ENCODE measurements around the gene RAVER1.

Gene RAVER1

GRCh38 chr19:10361569-10362011 is 28.3 kb upstream of the RAVER1 start:
- H3K27ac ChIP-seq, result no peak overlapping the region
- no peaks in the 10 kb centered on the region for H4K20me1 ChIP-seq (ENCODE audit: insufficient read depth)
- H2AFZ ChIP-seq (ENCODE audit: low read depth), result no peak overlapping the region
- TF ChIP-seq, protein P1, sequence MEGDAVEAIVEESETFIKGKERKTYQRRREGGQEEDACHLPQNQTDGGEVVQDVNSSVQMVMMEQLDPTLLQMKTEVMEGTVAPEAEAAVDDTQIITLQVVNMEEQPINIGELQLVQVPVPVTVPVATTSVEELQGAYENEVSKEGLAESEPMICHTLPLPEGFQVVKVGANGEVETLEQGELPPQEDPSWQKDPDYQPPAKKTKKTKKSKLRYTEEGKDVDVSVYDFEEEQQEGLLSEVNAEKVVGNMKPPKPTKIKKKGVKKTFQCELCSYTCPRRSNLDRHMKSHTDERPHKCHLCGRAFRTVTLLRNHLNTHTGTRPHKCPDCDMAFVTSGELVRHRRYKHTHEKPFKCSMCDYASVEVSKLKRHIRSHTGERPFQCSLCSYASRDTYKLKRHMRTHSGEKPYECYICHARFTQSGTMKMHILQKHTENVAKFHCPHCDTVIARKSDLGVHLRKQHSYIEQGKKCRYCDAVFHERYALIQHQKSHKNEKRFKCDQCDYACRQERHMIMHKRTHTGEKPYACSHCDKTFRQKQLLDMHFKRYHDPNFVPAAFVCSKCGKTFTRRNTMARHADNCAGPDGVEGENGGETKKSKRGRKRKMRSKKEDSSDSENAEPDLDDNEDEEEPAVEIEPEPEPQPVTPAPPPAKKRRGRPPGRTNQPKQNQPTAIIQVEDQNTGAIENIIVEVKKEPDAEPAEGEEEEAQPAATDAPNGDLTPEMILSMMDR (conservative IDR thresholded peaks at IDR 0.05; ENCODE audit: low read depth, low read length), result no peak
- no peaks in the 10 kb centered on the region for H3K36me3 ChIP-seq (ENCODE audit: insufficient read depth)
- H3K79me2 ChIP-seq (ENCODE audit: insufficient read depth, low read depth), result no peaks in the 10 kb centered on the region
- no peak overlapping the region for H3K4me3 ChIP-seq (IDR thresholded peaks at IDR 0.05; ENCODE audit: insufficient read depth, low read depth, low read length)
- no peak overlapping the region for H3K9ac ChIP-seq
- no peaks in the 10 kb centered on the region for H3K27me3 ChIP-seq (ENCODE audit: insufficient read depth, low read depth)
- H3K4me2 ChIP-seq, result no peak overlapping the region
- no peaks in the 10 kb centered on the region for H3K4me1 ChIP-seq (ENCODE audit: low read depth, poor library complexity, severe bottlenecking)

- no peaks in the 10 kb centered on the region for H3K79me2 ChIP-seq (ENCODE audit: insufficient read depth, low read depth)
- no peaks in the 10 kb centered on the region; the same call in 1 of the 2 replicates for H3K36me3 ChIP-seq (ENCODE audit: insufficient read depth)
- no peak overlapping the region for H3K9ac ChIP-seq
- H3K4me1 ChIP-seq (ENCODE audit: low read depth, poor library complexity, severe bottlenecking), result no peaks in the 10 kb centered on the region
- no peak overlapping the region for H3K27ac ChIP-seq
- no peak overlapping the region for H3K4me2 ChIP-seq
- no peak overlapping the region for H2AFZ ChIP-seq (ENCODE audit: low read depth)
- H3K4me3 ChIP-seq (IDR thresholded peaks at IDR 0.05; ENCODE audit: insufficient read depth, low read depth, low read length), result no peak overlapping the region
- TF ChIP-seq, protein P1 (conservative IDR thresholded peaks at IDR 0.05; ENCODE audit: low read depth, low read length), result no peak
- H3K27me3 ChIP-seq (ENCODE audit: insufficient read depth, low read depth), result no peaks in the 10 kb centered on the region
- H4K20me1 ChIP-seq (ENCODE audit: insufficient read depth), result no peaks in the 10 kb centered on the region
Measured at GRCh38 chr19:10356431-10356830, 23.1 kb upstream of the RAVER1 start.

GRCh38 chr19:10353793-10354391 is 20.6 kb upstream of the RAVER1 start:
- Histone ChIP-seq H3K9ac (no peak overlapping the region), H3K79me2 (ENCODE audit: insufficient read depth, low read depth) (no peaks in the 10 kb centered on the region), H2AFZ (ENCODE audit: low read depth) (no peak overlapping the region), H3K4me1 (ENCODE audit: low read depth, poor library complexity, severe bottlenecking) (no peaks in the 10 kb centered on the region), H3K36me3 (ENCODE audit: insufficient read depth) (no peaks in the 10 kb centered on the region; the same call in 1 of the 2 replicates), H3K27me3 (ENCODE audit: insufficient read depth, low read depth) (no peaks in the 10 kb centered on the region), H3K27ac (no peak overlapping the region), H3K4me2 (no peak overlapping the region), H3K4me3 (IDR thresholded peaks at IDR 0.05; ENCODE audit: insufficient read depth, low read depth, low read length) (no peak overlapping the region), H4K20me1 (ENCODE audit: insufficient read depth) (no peaks in the 10 kb centered on the region)
- TF ChIP-seq, protein P1 (conservative IDR thresholded peaks at IDR 0.05; ENCODE audit: low read depth, low read length), result no peak

DNA sequence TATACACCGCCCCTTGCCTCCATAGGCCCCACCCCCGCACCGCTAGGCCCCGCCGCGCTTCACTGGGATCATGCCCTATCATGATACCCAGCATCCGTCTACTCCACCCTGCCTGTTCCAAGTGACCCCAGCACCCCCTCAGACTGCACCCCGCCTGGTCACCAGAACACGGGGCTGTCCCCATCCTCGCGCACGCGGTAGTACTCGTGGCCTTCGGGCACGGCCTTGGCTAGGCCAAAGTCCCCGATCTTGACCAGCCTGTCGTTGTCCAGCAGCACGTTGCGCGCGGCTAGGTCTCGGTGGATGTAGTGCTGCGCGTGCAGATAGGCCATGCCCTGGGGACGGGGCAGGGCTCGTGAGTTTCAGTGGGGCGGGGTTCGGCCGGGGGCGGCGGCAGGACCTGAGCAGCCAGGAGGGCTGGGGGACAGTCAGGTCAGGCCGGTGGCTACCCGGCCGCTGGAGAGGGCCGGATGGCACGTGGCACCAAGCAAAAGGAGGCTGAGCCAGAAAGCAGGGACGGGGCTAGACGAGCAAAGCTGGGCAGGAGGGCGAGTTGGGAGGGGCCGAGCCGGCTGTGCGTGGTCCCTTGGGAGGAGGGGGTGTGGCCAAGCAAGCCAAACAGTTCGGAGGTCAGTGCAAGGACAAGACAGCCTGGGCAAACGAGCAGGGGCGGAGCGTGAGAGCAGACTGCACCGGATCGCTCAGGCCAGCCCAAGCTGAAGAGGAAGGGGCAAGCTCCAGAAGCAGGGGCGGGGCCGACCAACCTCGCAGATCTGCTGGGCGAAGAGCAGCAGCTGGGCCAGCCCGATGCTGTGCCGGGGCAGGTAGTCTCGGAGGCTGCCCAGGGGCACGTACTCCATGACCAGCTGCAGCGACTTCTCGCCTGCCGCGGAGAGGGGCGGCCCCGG is 19.7 kb upstream of the RAVER1 start:
- no peak overlapping the region for H3K9ac ChIP-seq

More for the DNA sequence above, 19.7 kb upstream of the RAVER1 start:
- Histone ChIP-seq H3K4me2 (no peak overlapping the region), H2AFZ (ENCODE audit: low read depth) (no peak overlapping the region), H3K27me3 (ENCODE audit: insufficient read depth, low read depth) (no peaks in the 10 kb centered on the region), H3K4me3 (IDR thresholded peaks at IDR 0.05; ENCODE audit: insufficient read depth, low read depth, low read length) (no peak overlapping the region), H4K20me1 (ENCODE audit: insufficient read depth) (no peaks in the 10 kb centered on the region), H3K27ac (no peak overlapping the region), H3K79me2 (ENCODE audit: insufficient read depth, low read depth) (no peaks in the 10 kb centered on the region), H3K36me3 (ENCODE audit: insufficient read depth) (no peaks in the 10 kb centered on the region; the same call in 1 of the 2 replicates), H3K4me1 (ENCODE audit: low read depth, poor library complexity, severe bottlenecking) (no peaks in the 10 kb centered on the region)
- TF ChIP-seq, protein P1 (conservative IDR thresholded peaks at IDR 0.05; ENCODE audit: low read depth, low read length), result no peak

Measured in KMS-11 (cell line).